Measurements from ENCODE around the gene MUC3A.

- no peak for TF ChIP-seq CTCF (IDR thresholded peaks at IDR 0.05)
- no peak for TF ChIP-seq POLR2A (IDR thresholded peaks at IDR 0.05; ENCODE audit: low read depth)
- no peak for TF ChIP-seq EP300 (IDR thresholded peaks at IDR 0.05)
Measured at GRCh38 chr7:100991631-100992030, 42.3 kb downstream of the MUC3A start.

Measured in esophagus muscularis mucosa (tissue), 4 donors.